Fibroblast of gingiva (primary cell): ENCODE measurements around the gene ZNF442.
"Not testable (repeated sequence)": the region's sequence is repeated elsewhere in the genome, so short reads cannot be mapped to it uniquely, and the experiment has no call there.

Experiments used
- DNase-seq: peaks from one replicate; pipeline ENCODE4 v3.0.0-alpha.2; 2011; ENCODE audit warnings: low read depth

The ZNF442 gene

DNA sequence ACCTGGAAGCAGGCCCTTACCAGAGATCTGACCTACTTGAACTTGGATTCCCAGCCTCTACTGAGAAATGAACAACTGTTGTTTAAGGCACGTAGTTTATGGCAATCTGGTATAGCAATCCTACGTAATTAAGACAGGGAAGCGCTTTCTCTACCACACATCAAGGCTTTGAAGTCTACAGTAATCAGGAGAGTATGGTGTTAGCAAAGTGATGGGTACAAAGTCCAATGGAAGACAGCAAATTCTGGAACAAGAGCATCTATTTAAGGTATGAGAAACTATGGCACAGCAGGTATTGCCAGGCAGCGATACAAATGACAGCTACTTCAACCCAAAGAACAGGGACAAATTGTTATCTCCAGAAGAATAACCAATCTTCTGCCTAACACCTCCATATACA, 35.1 kb downstream of the ZNF442 start:
- no peak for DNase-seq

DNA sequence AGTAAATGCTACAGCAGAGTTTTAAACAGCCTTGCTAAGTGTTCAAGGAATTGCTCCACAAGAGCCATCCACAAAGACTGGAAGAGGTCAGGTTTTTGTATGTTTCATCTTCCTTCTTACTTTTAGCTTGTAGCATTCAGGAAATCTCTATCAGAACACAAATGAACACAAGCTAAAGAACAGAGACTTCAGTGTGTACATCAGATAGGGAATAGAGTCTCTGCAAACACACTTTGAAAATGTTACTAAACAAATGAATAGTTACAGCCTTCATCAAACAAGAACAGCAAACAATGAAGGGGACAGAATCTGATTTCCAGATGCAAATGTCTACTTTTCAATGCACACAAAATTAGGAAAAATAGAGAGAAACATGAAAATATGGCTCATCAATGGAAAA, 39.8 kb downstream of the ZNF442 start:
- DNase-seq: no peak

DNA sequence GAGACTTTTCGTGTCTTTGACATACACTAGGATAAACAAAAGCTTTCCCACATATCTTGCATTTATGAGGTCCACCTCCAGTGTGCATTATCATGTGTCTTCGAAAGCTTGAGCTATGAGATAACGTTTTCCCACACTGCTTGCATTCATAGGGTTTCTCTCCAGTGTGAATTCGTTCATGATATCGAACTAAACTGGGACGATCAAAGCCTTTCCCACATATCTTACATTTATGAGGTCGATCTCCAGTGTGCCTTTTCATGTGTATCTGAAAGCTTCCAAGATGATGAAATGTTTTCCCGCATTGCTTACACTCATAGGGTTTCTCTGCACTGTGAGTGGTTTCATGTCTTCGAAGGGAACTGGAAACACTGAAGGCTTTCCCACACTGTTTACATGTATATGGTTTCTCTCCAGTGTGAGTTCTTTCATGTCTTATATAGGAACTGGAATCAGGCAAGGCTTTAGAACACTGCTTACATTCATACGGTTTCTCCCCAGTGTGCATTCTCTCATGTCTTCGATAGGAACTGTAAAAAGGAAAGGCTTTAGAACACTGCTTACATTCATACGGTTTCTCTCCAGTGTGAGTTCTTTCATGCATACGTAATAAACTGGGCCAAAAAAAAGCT, 46.6 kb downstream of the ZNF442 start:
- DNase-seq: no peak

DNA sequence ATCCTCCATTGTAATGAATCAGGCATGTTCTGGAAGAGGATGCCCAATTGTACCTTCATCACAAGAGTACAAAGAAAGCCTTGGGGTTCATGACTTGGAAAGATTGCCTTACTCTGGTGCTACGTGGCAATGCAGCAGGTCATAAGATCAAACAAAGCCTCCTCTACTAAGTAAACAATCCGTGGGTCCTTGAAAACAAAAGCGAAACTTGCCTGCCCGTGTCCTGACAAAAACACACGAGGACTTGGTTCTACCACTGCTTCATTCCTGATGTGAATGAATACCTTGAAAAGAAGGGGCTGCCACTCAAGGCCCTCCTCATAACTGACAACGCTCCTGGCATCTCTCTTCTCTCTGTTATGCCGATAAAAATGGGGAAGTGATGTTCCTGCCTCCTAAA, 50.9 kb downstream of the ZNF442 start:
- DNase-seq: no peak

DNA sequence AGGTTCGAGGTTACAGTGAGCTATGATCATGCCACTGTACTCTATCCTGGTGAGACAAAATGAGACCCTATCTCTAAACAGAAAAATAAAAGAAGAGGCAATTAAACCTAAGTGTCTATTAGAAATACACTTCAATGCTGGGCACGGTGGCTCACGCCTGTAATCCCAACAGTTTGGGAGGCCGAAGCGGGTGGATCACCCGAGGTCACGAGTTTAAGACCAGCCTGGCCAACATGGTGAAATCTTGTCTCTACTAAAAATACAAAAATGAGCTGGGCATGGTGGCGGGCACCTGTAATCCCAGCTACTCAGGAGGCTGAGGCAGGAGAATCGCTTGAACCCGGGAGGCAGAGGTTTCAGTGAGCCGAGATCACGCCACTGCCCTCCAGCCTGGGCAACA, 56.6 kb downstream of the ZNF442 start:
- DNase-seq: not testable (repeated sequence)
